ENCODE measurements around the gene TCTN2. TPM values are rescaled to one million over a fixed set of nuclear protein-coding genes. Genes with fewer than 3 reads are reported as not detected.

TCTN2 gene
- total and polyA plus RNA-seq, 2 of the 4 experiments (the other 2 are of a cell fraction) = 8.4 to 13.6 TPM

- peak; percentile 24; the same call in 1 of the 2 replicates for TF ChIP-seq MAFK (IDR thresholded peaks at IDR 0.05; ENCODE audit: low read depth, low read length)
These were observed 10.8 kb upstream of the TCTN2 start (continued) for GRCh38 chr12:123659996-123660727.

DNA sequence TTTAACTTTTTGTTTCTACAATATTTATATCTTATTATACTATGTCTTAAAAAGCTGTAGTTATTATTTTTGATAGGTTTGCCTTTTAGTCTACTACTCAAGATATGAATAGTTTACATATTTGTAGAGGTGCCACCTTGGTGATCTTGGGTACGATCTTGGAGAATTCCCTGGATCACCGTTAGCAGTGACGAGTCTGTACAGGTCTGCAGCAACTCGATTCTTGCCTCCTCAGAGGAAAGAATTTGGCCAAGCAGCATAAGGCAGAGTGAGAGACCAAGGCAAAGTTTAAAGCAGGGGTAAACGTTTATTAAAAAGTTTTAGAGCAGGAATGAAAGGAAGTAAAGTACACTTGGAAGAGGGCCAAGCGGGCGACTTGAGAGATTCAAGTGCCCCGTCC, 3.1 kb upstream of the TCTN2 start:
- TF ChIP-seq MXI1 (IDR thresholded peaks at IDR 0.05; ENCODE audit: borderline replicate concordance, low read depth, low read length) (no peak), MAFK (IDR thresholded peaks at IDR 0.05; ENCODE audit: low read depth, low read length) (no peak), NFE2L2 (IDR thresholded peaks at IDR 0.05; ENCODE audit: low read depth, low read length) (no peak), RCOR1 (IDR thresholded peaks at IDR 0.05; ENCODE audit: insufficient replicate concordance, low read length) (no peak), BHLHE40 (IDR thresholded peaks at IDR 0.05; ENCODE audit: low read depth, low read length) (no peak), CEBPB (IDR thresholded peaks at IDR 0.05; ENCODE audit: low read depth, low read length) (no peak), CTCF (conservative IDR thresholded peaks at IDR 0.05; ENCODE audit: low read depth, low read length) (no peak), SMC3 (IDR thresholded peaks at IDR 0.05; ENCODE audit: low read depth, low read length) (no peak), RAD21 (IDR thresholded peaks at IDR 0.05; ENCODE audit: low read length) (no peak), RFX5 (IDR thresholded peaks at IDR 0.05; ENCODE audit: low read depth, low read length) (no peak)
- TF ChIP-seq, protein P1, sequence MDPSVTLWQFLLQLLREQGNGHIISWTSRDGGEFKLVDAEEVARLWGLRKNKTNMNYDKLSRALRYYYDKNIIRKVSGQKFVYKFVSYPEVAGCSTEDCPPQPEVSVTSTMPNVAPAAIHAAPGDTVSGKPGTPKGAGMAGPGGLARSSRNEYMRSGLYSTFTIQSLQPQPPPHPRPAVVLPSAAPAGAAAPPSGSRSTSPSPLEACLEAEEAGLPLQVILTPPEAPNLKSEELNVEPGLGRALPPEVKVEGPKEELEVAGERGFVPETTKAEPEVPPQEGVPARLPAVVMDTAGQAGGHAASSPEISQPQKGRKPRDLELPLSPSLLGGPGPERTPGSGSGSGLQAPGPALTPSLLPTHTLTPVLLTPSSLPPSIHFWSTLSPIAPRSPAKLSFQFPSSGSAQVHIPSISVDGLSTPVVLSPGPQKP (IDR thresholded peaks at IDR 0.05; ENCODE audit: borderline replicate concordance, low read depth, low read length) = no peak
- Histone ChIP-seq H3K23ac (ENCODE audit: low read depth, low read length) (no peak overlapping the region), H4K91ac (ENCODE audit: insufficient read depth, low read depth, low read length) (no peak overlapping the region), H3K36me3 (ENCODE audit: control insufficient read depth, insufficient read depth, low read length) (no peaks in the 10 kb centered on the region; the same call in 1 of the 2 replicates), H2BK15ac (ENCODE audit: low read depth, low read length) (no peak overlapping the region), H4K8ac (ENCODE audit: low read depth in 2 of 2, low read length in 2 of 2) (no peak overlapping the region), H2BK20ac (ENCODE audit: low read depth, low read length) (no peak overlapping the region), H3K4ac (ENCODE audit: low read depth, low read length) (no peak overlapping the region), H3K4me3 (ENCODE audit: insufficient read depth, low read depth, low read length) (no peak overlapping the region), H3K27ac (ENCODE audit: insufficient read depth, low read length) (no peak overlapping the region), H2AK5ac (ENCODE audit: low read depth, low read length) (no peak overlapping the region), H3K27me3 (ENCODE audit: control insufficient read depth, insufficient read depth, low read length) (no peaks in the 10 kb centered on the region), H4K5ac (ENCODE audit: low read depth, low read length) (no peak overlapping the region), H3K56ac (ENCODE audit: extremely low read depth, insufficient read depth, low read length) (no peak overlapping the region), H3K79me1 (ENCODE audit: low read depth in 1 of 2, low read length in 2 of 2) (peaks cover 3 to 10% of the 10 kb centered on the region in 2 experiments; a peak in 2 of 4 replicates), H3K4me2 (ENCODE audit: low read depth, low read length) (no peak overlapping the region), H3K18ac (ENCODE audit: low read depth, low read length) (no peak overlapping the region), H2BK120ac (ENCODE audit: low read depth, low read length) (no peak overlapping the region), H3K9me1 (ENCODE audit: insufficient read depth, low read length) (peaks cover 2% of the 10 kb centered on the region; the same call in 1 of the 2 replicates), H3K4me1 (ENCODE audit: control insufficient read depth, insufficient read depth, low read length) (peaks cover 2% of the 10 kb centered on the region; the same call in 1 of the 2 replicates), H2AFZ (replicated peaks; ENCODE audit: low read length, poor library complexity) (no peak overlapping the region), H3K9ac (ENCODE audit: low read depth, low read length) (no peak overlapping the region), H4K20me1 (ENCODE audit: insufficient read depth, low read length) (no peaks in the 10 kb centered on the region), H3K14ac (replicated peaks; ENCODE audit: low read depth, low read length) (no peak overlapping the region), H2AK9ac (replicated peaks; ENCODE audit: low read depth, low read length, poor library complexity) (no peak overlapping the region), H3K9me3 (ENCODE audit: control insufficient read depth, insufficient read depth, low read length) (no peaks in the 10 kb centered on the region), H2BK5ac (ENCODE audit: low read depth, low read length, poor library complexity, severe bottlenecking) (no peak overlapping the region)
- no TSS peak for BruUV-seq (replicated peaks)
- WGBS, 2 experiments (ENCODE audit: extremely low coverage in 2 of 2, insufficient read length in 1 of 2) = 96% methylated on average over 4 of the region's 8 CpGs; no CpG with 5 or more reads in 1 of the 2 experiments
- CTCF ChIA-PET = no interaction called here
- dilution Hi-C loops (cut with HindIII; ENCODE audit: low sequenced_read_pairs, unreplicated experiment) = no loop called here
- in situ Hi-C loops (cut with MboI; ENCODE audit: low sequenced_read_pairs) = no loop called here
- DNase-seq (no peak), ATAC-seq (ENCODE audit: low read depth) (no peak)
- POLR2A ChIA-PET (ENCODE audit: unreplicated experiment) = no interaction called here
- intact Hi-C loops (cut with micrococcal nuclease) = loop anchor here (10.0 kb wide), 1 partner anchor 317 kb away; no protein-coding TSS in a partner anchor

Measured in IMR-90 (cell line).